K562 (cell line): ENCODE results near the gene HEBP2. TPM values are rescaled to one million over a fixed set of nuclear protein-coding genes. Genes with fewer than 3 reads are reported as not detected.

Source experiments
- ATAC-seq: fragments of 200-7000 bp; cut with Tn5 transposase; 3 replicates; pipeline ENCODE4 v1.9.1; 2020; ENCODE audit warnings: moderate library complexity
- BruUV-seq: library from RNA; stranded (reverse); fragments of 400-500 nt; replicated peaks from 2 replicates; lab custom pipeline; 2021; lab: Mats Ljungman, UMichigan
- CTCF ChIA-PET: fragments of 300-600 bp; formaldehyde crosslinking; extraction: SDS; loops from one replicate; lab custom pipeline; 2021; ENCODE audit warnings: low intra/inter-chr PET ratio; lab: Yijun Ruan, JAX
- POLR2A ChIA-PET: fragments of 300-600, 350-650 bp; sonication (Branson Sonifier 250); formaldehyde crosslinking; extraction: SDS; loops from one replicate; lab custom pipeline; 2021; ENCODE audit warnings: antibody characterized with exemption, inconsistent platforms; lab: Yijun Ruan, JAX
- DNase-seq, 4 experiments: peaks; one replicate each; pipeline versions ENCODE4 v3.0.0 to v3.0.0-alpha.2; 2011 to 2018; ENCODE audit warnings: low spot score in 3 of 4, mixed read lengths in 3 of 4; ENCODE audit errors: extremely low read depth in 1 of 4
- FAIRE-seq: peaks from 2 replicates; lab custom pipeline; 2011; peaks lifted over from hg19 to GRCh38; lab: Jason Lieb, UNC
- H2AFZ ChIP-seq: 2 replicates; pipeline ENCODE4 v1.6.0; 2011; ENCODE audit warnings: low read depth, low read length, control low read depth, inconsistent platforms
- H3K27ac ChIP-seq: fragments of 200-600 bp; 3 replicates; pipeline ENCODE4 v1.8.0; 2011; ENCODE audit warnings: low read depth, mild to moderate bottlenecking, control low read depth, inconsistent platforms, low read length, moderate library complexity, mixed read lengths; ENCODE audit errors: extremely low read depth
- H3K27me3 ChIP-seq, 2 experiments: fragments of 300-600 bp in 1 of 2; 2 replicates in 1 of 2; 3 replicates in 1 of 2; pipeline versions ENCODE4 v1.6.0 to v1.8.0; 2011; ENCODE audit warnings: inconsistent platforms in 2 of 2, low read length in 2 of 2, mild to moderate bottlenecking in 1 of 2, mixed read lengths in 1 of 2, moderate library complexity in 1 of 2; ENCODE audit not compliant: control insufficient read depth in 2 of 2, insufficient read depth in 2 of 2
- H3K36me3 ChIP-seq: fragments of 300-600 bp; 3 replicates; pipeline ENCODE4 v1.8.0; 2011; ENCODE audit warnings: mild to moderate bottlenecking, low read length, inconsistent platforms; ENCODE audit not compliant: control insufficient read depth, insufficient read depth
- H3K4me1 ChIP-seq, 2 experiments: fragments of 200-600 bp in 1 of 2; replicated peaks in 1 of 2; 2 replicates in 1 of 2; 3 replicates in 1 of 2; pipeline versions ENCODE4 v1.5.1 to v1.8.0; 2011; ENCODE audit warnings: inconsistent platforms in 2 of 2, low read length in 2 of 2, mild to moderate bottlenecking in 1 of 2, mixed read lengths in 1 of 2, moderate library complexity in 1 of 2; ENCODE audit not compliant: control insufficient read depth in 2 of 2, insufficient read depth in 2 of 2
- H3K4me2 ChIP-seq: 2 replicates; pipeline ENCODE4 v1.6.1; 2011; ENCODE audit warnings: low read length, control low read depth, inconsistent platforms, mixed read lengths; ENCODE audit not compliant: insufficient read depth
- H3K4me3 ChIP-seq: fragments of 200-600 bp; sonication (generic), shearing (Covaris generic); 2 replicates; pipeline ENCODE4 v1.5.1; 2016; ENCODE audit warnings: control low read depth, inconsistent platforms
- H3K79me2 ChIP-seq: fragments of 200-600 bp; 3 replicates; pipeline ENCODE4 v1.8.0; 2011; ENCODE audit warnings: low read length, inconsistent platforms; ENCODE audit not compliant: control insufficient read depth, insufficient read depth
- H3K9ac ChIP-seq, 2 experiments: 2 replicates each; pipeline versions ENCODE4 v1.6.0 to v1.6.1; 2011; ENCODE audit warnings: low read depth in 2 of 2, low read length in 2 of 2, control low read depth in 1 of 2, inconsistent platforms in 1 of 2, mild to moderate bottlenecking in 1 of 2, mixed read lengths in 1 of 2; ENCODE audit not compliant: insufficient read depth in 1 of 2
- H3K9me1 ChIP-seq: one replicate; pipeline ENCODE4 v1.6.0; 2011; ENCODE audit warnings: inconsistent platforms, mild to moderate bottlenecking, low read length, moderate library complexity; ENCODE audit not compliant: control insufficient read depth, insufficient read depth
- H3K9me3 ChIP-seq: replicated peaks from 2 replicates; pipeline ENCODE4 v1.5.1; 2011; ENCODE audit warnings: low read depth, low read length, inconsistent platforms; ENCODE audit not compliant: control insufficient read depth, insufficient read depth
- H4K20me1 ChIP-seq: replicated peaks from 2 replicates; pipeline ENCODE4 v1.6.1; 2011; ENCODE audit warnings: low read length, inconsistent platforms, mixed read lengths; ENCODE audit not compliant: control insufficient read depth, insufficient read depth
- CTBP1 ChIP-seq: fragments of 450-650 bp; IDR thresholded peaks from 2 replicates; pipeline ENCODE4 v1.6.1; 2016; ENCODE audit warnings: borderline replicate concordance
- CTCF ChIP-seq, 3 experiments: IDR thresholded peaks in 2 of 3; conservative IDR thresholded peaks in 1 of 3; 2 replicates each; pipeline ENCODE4 v1.5.1; 2011 to 2012; ENCODE audit warnings: low read length in 3 of 3, mild to moderate bottlenecking in 3 of 3, control low read depth in 2 of 3, improper control_type of control experiment in 1 of 3, inconsistent platforms in 1 of 3, low read depth in 1 of 3, mixed read lengths in 1 of 3, moderate library complexity in 1 of 3; ENCODE audit not compliant: insufficient read depth in 2 of 3
- NCOR1 ChIP-seq: fragments of 450-650 bp; IDR thresholded peaks from 2 replicates; pipeline ENCODE4 v1.6.1; 2016; ENCODE audit warnings: mild to moderate bottlenecking, moderate library complexity
- RAD21 ChIP-seq, 2 experiments: fragments of 250-450 bp in 1 of 2; fragments of 450-650 bp in 1 of 2; sonication (Bioruptor Pico) in 1 of 2; formaldehyde crosslinking in 1 of 2; IDR thresholded peaks in 1 of 2; conservative IDR thresholded peaks in 1 of 2; 2 replicates each; pipeline versions ENCODE4 v1.4.0 to v1.8.0; 2020 to 2022; ENCODE audit warnings: mild to moderate bottlenecking in 2 of 2, moderate library complexity in 1 of 2
- ZNF609 ChIP-seq: sonication (generic); formaldehyde crosslinking; IDR thresholded peaks from 2 replicates; pipeline ENCODE4 v1.8.1; 2023; ENCODE audit warnings: missing genetic modification reagents, mild to moderate bottlenecking, borderline replicate concordance
- WGBS: fragments of 100-300 bp; shearing (Covaris generic); methylation state at CpG from one replicate; pipeline ENCODE4 v1.1.6; 2016; ENCODE audit warnings: low coverage, mixed read lengths; ENCODE audit not compliant: insufficient coverage; ENCODE audit errors: missing lambda C conversion rate; 5-methylcytosine and 5-hydroxymethylcytosine counted together
- in situ Hi-C: fragments of 300-500 bp; cut with MboI; formaldehyde crosslinking; loops from 4 replicates; pipeline ENCODE4 v1.15.0; 2018; ENCODE audit warnings: inconsistent platforms, mixed read lengths
- intact Hi-C: fragments of 100-400 bp; cut with micrococcal nuclease; formaldehyde crosslinking; loops from 2 replicates; pipeline ENCODE4 v1.14.2; 2022
- polyA plus RNA-seq, 8 experiments: library from polyadenylated mRNA; depleted of rRNA in 4 of 8; stranded (reverse) in 5 of 8; unstranded in 3 of 8; fragments of >200 nt; fragmentation: Nextera tagmentation in 2 of 8; fragmentation: Illumina TruSeq in 1 of 8; extraction: Ambion mirVana in 2 of 8; extraction: Trizol in 1 of 8; gene quantifications; 2 replicates each; pipeline versions ENCODE4 v1.2.1 to v1.2.3, GENCODE V29; 2011 to 2014; ENCODE audit warnings: inconsistent platforms in 1 of 8, missing spikeins in 1 of 8
- total RNA-seq, 7 experiments: library from RNA; depleted of rRNA in 6 of 7; stranded (reverse); fragments of >200 nt in 6 of 7; fragmentation: Illumina TruSeq in 2 of 7; extraction: Trizol in 2 of 7; gene quantifications; 2 replicates each; pipeline versions ENCODE4 v1.2.1 to v1.2.3, GENCODE V29; 2011 to 2021; ENCODE audit warnings: low replicate concordance in 1 of 7
- TF ChIP-seq, protein P1 (sequence below), 2 experiments: IDR thresholded peaks; 2 replicates each; pipeline ENCODE4 v1.6.1; 2012; ENCODE audit warnings: improper control_type of control experiment in 2 of 2, low read depth in 2 of 2, low read length in 2 of 2, borderline replicate concordance in 1 of 2

Gene HEBP2
- total and polyA plus RNA-seq, 9 of the 15 experiments (the other 6 are each of a cell fraction or from before 2014, with no cell fraction given), result 8.5 to 63.7 (median 36.9) TPM

GRCh38 chr6:138424004-138424904 lies 20.2 kb downstream of the HEBP2 start:
- Histone ChIP-seq H3K27me3 (peaks cover 32 to 34% of the 10 kb centered on the region in 2 experiments), H3K4me1 (peaks cover 0 to 8% of the 10 kb centered on the region in 2 experiments; a peak in 1 of 5 replicates), H3K79me2 (no peaks in the 10 kb centered on the region), H3K4me3 (no peak overlapping the region)
- ATAC-seq, result peak; percentile 82
- 5% methylated on average over 48 of the region's 48 CpGs for WGBS
- TF ChIP-seq CTCF (IDR thresholded peaks at IDR 0.05 in 2 of 3, conservative IDR thresholded peaks at IDR 0.05 in 1 of 3; ENCODE audit: insufficient read depth in 2 of 3, low read depth in 1 of 3, low read length in 3 of 3), result peak in 1 of 3 experiments; percentile 22; a peak in 1 of 6 replicates
- TF ChIP-seq NCOR1, result no peak
- peak; percentile 16; the same call in 1 of the 2 replicates for TF ChIP-seq CTBP1
- 0 out of 4 replicates have a peak, but pooled peaks of 1 of the 2 experiments have one; percentile 14 for TF ChIP-seq RAD21 (CRISPR knock-in tag; conservative IDR thresholded peaks at IDR 0.05 in 1 of 2, IDR thresholded peaks at IDR 0.05 in 1 of 2)
- no peak for TF ChIP-seq ZNF609 (CRISPR knock-in tag)
- TF ChIP-seq, protein P1, sequence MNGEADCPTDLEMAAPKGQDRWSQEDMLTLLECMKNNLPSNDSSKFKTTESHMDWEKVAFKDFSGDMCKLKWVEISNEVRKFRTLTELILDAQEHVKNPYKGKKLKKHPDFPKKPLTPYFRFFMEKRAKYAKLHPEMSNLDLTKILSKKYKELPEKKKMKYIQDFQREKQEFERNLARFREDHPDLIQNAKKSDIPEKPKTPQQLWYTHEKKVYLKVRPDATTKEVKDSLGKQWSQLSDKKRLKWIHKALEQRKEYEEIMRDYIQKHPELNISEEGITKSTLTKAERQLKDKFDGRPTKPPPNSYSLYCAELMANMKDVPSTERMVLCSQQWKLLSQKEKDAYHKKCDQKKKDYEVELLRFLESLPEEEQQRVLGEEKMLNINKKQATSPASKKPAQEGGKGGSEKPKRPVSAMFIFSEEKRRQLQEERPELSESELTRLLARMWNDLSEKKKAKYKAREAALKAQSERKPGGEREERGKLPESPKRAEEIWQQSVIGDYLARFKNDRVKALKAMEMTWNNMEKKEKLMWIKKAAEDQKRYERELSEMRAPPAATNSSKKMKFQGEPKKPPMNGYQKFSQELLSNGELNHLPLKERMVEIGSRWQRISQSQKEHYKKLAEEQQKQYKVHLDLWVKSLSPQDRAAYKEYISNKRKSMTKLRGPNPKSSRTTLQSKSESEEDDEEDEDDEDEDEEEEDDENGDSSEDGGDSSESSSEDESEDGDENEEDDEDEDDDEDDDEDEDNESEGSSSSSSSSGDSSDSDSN (IDR thresholded peaks at IDR 0.05; ENCODE audit: borderline replicate concordance in 1 of 2, low read depth in 2 of 2, low read length in 2 of 2), result peak in 1 of 2 experiments; percentile 33; a peak in 1 of 4 replicates
- TF ChIP-seq, all 486 proteins: peak for 4
- Histone ChIP-seq H3K4me2 (no peak overlapping the region), H3K9me3 (no peaks in the 10 kb centered on the region), H3K9ac (peak overlapping the region in 1 of 2 experiments; percentile 22; a peak in 1 of 4 replicates), H2AFZ (no peak overlapping the region), H3K27ac (no peak overlapping the region), H3K9me1 (no peaks in the 10 kb centered on the region), H4K20me1 (no peaks in the 10 kb centered on the region), H3K36me3 (no peaks in the 10 kb centered on the region)
- in situ Hi-C loops (no loop called here), intact Hi-C loops (loop anchor here (10.0 kb wide), 1 partner anchor 941 kb away; no protein-coding TSS in a partner anchor)
- ChIA-PET CTCF (interaction anchor here (0.6 kb wide), 1 partner anchor 681 kb away, joined by 4 read pairs; no protein-coding TSS in a partner anchor), POLR2A (interaction anchor here (1.0 kb wide), 1 partner anchor 55 kb away, joined by 4 read pairs; no protein-coding TSS in a partner anchor)
- FAIRE-seq (no peak), DNase-seq (peak in 1 of 4 experiments; percentile 19)
- BruUV-seq, result no TSS peak
